Measurements from ENCODE around the gene NEK4. TPM values are rescaled to one million over a fixed set of nuclear protein-coding genes. Genes with fewer than 3 reads are reported as not detected.

Gene NEK4
- total and polyA plus RNA-seq, 4 donors = 5.8 to 39.9 (median 19.1) TPM

GRCh38 chr3:52696830-52697631 is 73.7 kb downstream of the NEK4 start:
- Histone ChIP-seq H3K9ac (ENCODE audit: insufficient read depth in 1 of 2, low read length in 2 of 2) (no peak overlapping the region), H3K27me3 (ENCODE audit: control insufficient read depth in 3 of 3, insufficient read depth in 3 of 3, low read length in 2 of 3) (no peaks in the 10 kb centered on the region), H3K27ac (ENCODE audit: low read depth in 1 of 2, low read length in 1 of 2) (no peak overlapping the region), H3K9me3 (ENCODE audit: control insufficient read depth in 4 of 4, insufficient read depth in 3 of 4, low read length in 3 of 4) (no peaks in the 10 kb centered on the region), H3K4me3 (no peak overlapping the region), H3K36me3 (ENCODE audit: control insufficient read depth in 4 of 4, insufficient read depth in 4 of 4, low read length in 4 of 4) (peaks cover 26 to 63% (median 53%) of the 10 kb centered on the region in 4 donors), H3K4me1 (ENCODE audit: control insufficient read depth in 5 of 5, insufficient read depth in 5 of 5, low read length in 5 of 5) (no peaks in the 10 kb centered on the region)
- ATAC-seq (ENCODE audit: insufficient read depth, low FRiP score) (no peak), DNase-seq (no peak)
- 85% methylated on average over 2 of the region's 2 CpGs for WGBS, 2 donors
- TF ChIP-seq CTCF (IDR thresholded peaks at IDR 0.05; ENCODE audit: control extremely low read depth, extremely low read depth) = no peak

- Histone ChIP-seq H3K27ac (ENCODE audit: low read depth in 1 of 2, low read length in 1 of 2) (no peak overlapping the region), H3K9me3 (ENCODE audit: control insufficient read depth in 4 of 4, insufficient read depth in 3 of 4, low read length in 3 of 4) (no peaks in the 10 kb centered on the region), H3K36me3 (ENCODE audit: control insufficient read depth in 4 of 4, insufficient read depth in 4 of 4, low read length in 4 of 4) (peaks cover 26 to 69% (median 56%) of the 10 kb centered on the region in 4 donors), H3K4me3 (no peak overlapping the region), H3K9ac (ENCODE audit: insufficient read depth in 1 of 2, low read length in 2 of 2) (no peak overlapping the region), H3K27me3 (ENCODE audit: control insufficient read depth in 3 of 3, insufficient read depth in 3 of 3, low read length in 2 of 3) (no peaks in the 10 kb centered on the region), H3K4me1 (ENCODE audit: control insufficient read depth in 5 of 5, insufficient read depth in 5 of 5, low read length in 5 of 5) (no peaks in the 10 kb centered on the region)
- 80 to 86% methylated on average over 4 of the region's 4 CpGs for WGBS, 2 donors
- TF ChIP-seq CTCF (IDR thresholded peaks at IDR 0.05; ENCODE audit: control extremely low read depth, extremely low read depth) = no peak
- ATAC-seq (ENCODE audit: insufficient read depth, low FRiP score) (no peak), DNase-seq (no peak)
Measured at GRCh38 chr3:52695798-52696671, 74.7 kb downstream of the NEK4 start.

GRCh38 chr3:52694528-52695189 is 76.1 kb downstream of the NEK4 start:
- Histone ChIP-seq H3K27me3 (ENCODE audit: control insufficient read depth in 3 of 3, insufficient read depth in 3 of 3, low read length in 2 of 3) (no peaks in the 10 kb centered on the region), H3K36me3 (ENCODE audit: control insufficient read depth in 4 of 4, insufficient read depth in 4 of 4, low read length in 4 of 4) (peaks cover 28 to 70% (median 62%) of the 10 kb centered on the region in 4 donors), H3K4me3 (no peak overlapping the region), H3K9ac (ENCODE audit: insufficient read depth in 1 of 2, low read length in 2 of 2) (no peak overlapping the region), H3K4me1 (ENCODE audit: control insufficient read depth in 5 of 5, insufficient read depth in 5 of 5, low read length in 5 of 5) (no peaks in the 10 kb centered on the region), H3K9me3 (ENCODE audit: control insufficient read depth in 4 of 4, insufficient read depth in 3 of 4, low read length in 3 of 4) (no peaks in the 10 kb centered on the region), H3K27ac (ENCODE audit: low read depth in 1 of 2, low read length in 1 of 2) (no peak overlapping the region)
- 75 to 93% methylated on average over 7 of the region's 7 CpGs for WGBS, 2 donors
- no peak for ATAC-seq (ENCODE audit: insufficient read depth, low FRiP score)
- DNase-seq = no peak
- no peak for TF ChIP-seq CTCF (IDR thresholded peaks at IDR 0.05; ENCODE audit: control extremely low read depth, extremely low read depth)

Data from lung (tissue), 12 donors.